CD8-positive, alpha-beta memory T cell (primary cell): ENCODE measurements around the gene TFEB. TPM values are rescaled to one million over a fixed set of nuclear protein-coding genes. Genes with fewer than 3 reads are reported as not detected.
"Not testable (repeated sequence)": the region's sequence is repeated elsewhere in the genome, so short reads cannot be mapped to it uniquely, and the experiment has no call there.

Source experiments
- CTCF ChIA-PET: fragments of 350-600 bp; sonication (Branson Sonifier 250); formaldehyde crosslinking; loops from one replicate; lab custom pipeline; 2021; ENCODE audit warnings: antibody characterized with exemption; lab: Charles Lee
- POLR2A ChIA-PET: fragments of 350-600 bp; sonication (Branson Sonifier 250); formaldehyde crosslinking; loops from one replicate; lab custom pipeline; 2021; ENCODE audit warnings: antibody characterized with exemption; lab: Charles Lee
- DNase-seq, 5 donors: peaks; one replicate each; pipeline versions ENCODE4 v3.0.0 to v3.0.0-alpha.2; 2020 to 2022; ENCODE audit warnings: mixed read lengths in 1 of 5
- H3K27ac ChIP-seq: one replicate; pipeline ENCODE4 v1.7.0; 2013; ENCODE audit warnings: low read depth, mild to moderate bottlenecking, low read length, moderate library complexity
- H3K27me3 ChIP-seq: 2 replicates; pipeline ENCODE4 v1.7.0; 2013; ENCODE audit warnings: low read length, mild to moderate bottlenecking; ENCODE audit not compliant: insufficient read depth, poor library complexity, severe bottlenecking
- H3K36me3 ChIP-seq: 2 replicates; pipeline ENCODE4 v1.7.0; 2013; ENCODE audit warnings: mild to moderate bottlenecking, low read length, moderate library complexity; ENCODE audit not compliant: insufficient read depth
- H3K4me1 ChIP-seq: 2 replicates; pipeline ENCODE4 v1.7.0; 2013; ENCODE audit warnings: mild to moderate bottlenecking, low read length, moderate library complexity; ENCODE audit not compliant: insufficient read depth
- H3K4me3 ChIP-seq: 2 replicates; pipeline ENCODE4 v1.7.0; 2013; ENCODE audit warnings: mild to moderate bottlenecking, low read length
- H3K9me3 ChIP-seq: 2 replicates; pipeline ENCODE4 v1.7.0; 2013; ENCODE audit warnings: mild to moderate bottlenecking, low read length
- H3K27ac Mint-ChIP-seq, 8 donors: one replicate each; pipeline ENCODE4 v1.8.0; 2020 to 2021; ENCODE audit warnings: mixed read lengths in 8 of 8, mild to moderate bottlenecking in 6 of 8, inconsistent platforms in 3 of 8, moderate library complexity in 3 of 8
- H3K27me3 Mint-ChIP-seq, 2 donors: one replicate each; pipeline ENCODE4 v1.8.0; 2020 to 2021; ENCODE audit warnings: mixed read lengths in 2 of 2, mild to moderate bottlenecking in 1 of 2, moderate library complexity in 1 of 2
- H3K36me3 Mint-ChIP-seq, 3 donors: one replicate each; pipeline ENCODE4 v1.8.0; 2020 to 2021; ENCODE audit warnings: mixed read lengths in 3 of 3, inconsistent platforms in 1 of 3, mild to moderate bottlenecking in 1 of 3
- H3K4me1 Mint-ChIP-seq, 3 donors: one replicate each; pipeline ENCODE4 v1.8.0; 2020 to 2021; ENCODE audit warnings: mixed read lengths in 3 of 3, inconsistent platforms in 1 of 3, mild to moderate bottlenecking in 1 of 3
- H3K4me3 Mint-ChIP-seq, 7 donors: one replicate each; pipeline ENCODE4 v1.8.0; 2020 to 2021; ENCODE audit warnings: mixed read lengths in 7 of 7, mild to moderate bottlenecking in 6 of 7, moderate library complexity in 4 of 7, inconsistent platforms in 2 of 7
- H3K9me3 Mint-ChIP-seq, 5 donors: one replicate each; pipeline ENCODE4 v1.8.0; 2020 to 2022; ENCODE audit warnings: mixed read lengths in 5 of 5, mild to moderate bottlenecking in 3 of 5, moderate library complexity in 2 of 5, inconsistent platforms in 1 of 5
- polyA plus RNA-seq: library from polyadenylated mRNA; unstranded; fragments of 300-500 nt; fragmentation: Illumina TruSeq; gene quantifications from one replicate; pipeline ENCODE4 v1.2.3, GENCODE V29; 2021
- total RNA-seq, 2 experiments: library from RNA; stranded (reverse); gene quantifications; one replicate each; pipeline ENCODE4 v1.2.3, GENCODE V29; 2021

The TFEB gene
- total and polyA plus RNA-seq, 3 experiments from 2014 or later, result 12.0 to 18.8 (median 12.5) TPM

DNA sequence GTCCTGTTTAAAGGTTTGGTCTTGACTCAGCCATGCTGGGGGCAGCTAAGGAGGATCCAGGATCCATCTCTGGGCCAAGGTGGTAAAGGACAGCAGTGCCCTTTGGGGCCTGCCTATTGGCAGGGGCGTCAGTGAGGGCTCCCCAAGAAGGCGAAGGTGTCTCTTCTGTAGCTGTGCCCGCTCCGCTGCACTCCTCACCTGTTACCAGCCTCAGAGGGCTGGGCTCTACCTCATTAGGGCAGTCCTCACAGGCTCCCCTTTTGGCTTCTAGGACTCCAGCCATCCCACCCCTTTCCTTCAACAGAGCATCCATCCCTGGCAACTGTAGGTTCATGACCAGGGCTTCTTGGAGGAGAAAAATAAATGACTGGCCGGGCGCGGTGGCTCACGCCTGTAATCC, 34.0 kb upstream of the TFEB start:
- Histone ChIP-seq H3K9me3 (no peaks in the 10 kb centered on the region), H3K27me3 (no peaks in the 10 kb centered on the region), H3K4me1 (peaks cover 4% of the 10 kb centered on the region), H3K27ac (no peak overlapping the region), H3K36me3 (peaks cover 16% of the 10 kb centered on the region), H3K4me3 (no peak overlapping the region)
- H3K9me3 Mint-ChIP-seq, result no peaks in the 10 kb centered on the region
- H3K4me3 Mint-ChIP-seq, result no peak overlapping the region
- POLR2A ChIA-PET, result interaction anchor here (0.5 kb wide), 1 partner anchor 19 kb away, joined by 3 read pairs; no protein-coding TSS in a partner anchor
- CTCF ChIA-PET, result interaction anchor here (1.1 kb wide), 1 partner anchor 12 kb away, joined by 3 read pairs; no protein-coding TSS in a partner anchor
- H3K27me3 Mint-ChIP-seq, result peaks cover 0 to 2% of the 10 kb centered on the region in 2 donors
- no peak for DNase-seq
- peak overlapping the region in 1 of 8 donors; percentile 65 for H3K27ac Mint-ChIP-seq
- peaks cover 7 to 37% (median 8%) of the 10 kb centered on the region in 3 donors for H3K36me3 Mint-ChIP-seq
- peaks cover 0 to 5% (median 0%) of the 10 kb centered on the region in 3 donors for H3K4me1 Mint-ChIP-seq

- H3K27me3 Mint-ChIP-seq, result peaks cover 0 to 2% of the 10 kb centered on the region in 2 donors
- H3K4me3 Mint-ChIP-seq, result no peak overlapping the region
- peaks cover 13% of the 10 kb centered on the region for H3K36me3 ChIP-seq
- no peaks in the 10 kb centered on the region for H3K9me3 ChIP-seq
- no peaks in the 10 kb centered on the region for H3K27me3 ChIP-seq
- H3K27ac ChIP-seq, result peak overlapping the region; percentile 24
- H3K36me3 Mint-ChIP-seq, result peaks cover 5 to 33% (median 7%) of the 10 kb centered on the region in 3 donors
- H3K4me1 Mint-ChIP-seq, result peaks cover 0 to 5% (median 0%) of the 10 kb centered on the region in 3 donors
- POLR2A ChIA-PET, result interaction anchor here (0.5 kb wide), 1 partner anchor 20 kb away, joined by 3 read pairs; no protein-coding TSS in a partner anchor
- H3K4me3 ChIP-seq, result no peak overlapping the region
- CTCF ChIA-PET, result interaction anchor here (1.1 to 1.3 kb wide), 2 partner anchors 13 to 19 kb away, joined by 3 read pairs; partner anchors contain the start of gene TOMM6
- no peaks in the 10 kb centered on the region for H3K9me3 Mint-ChIP-seq
- peaks cover 4% of the 10 kb centered on the region for H3K4me1 ChIP-seq
- no peak for DNase-seq
- H3K27ac Mint-ChIP-seq, result peak overlapping the region in 1 of 8 donors; percentile 25
These were observed 33.3 kb upstream of the TFEB start for GRCh38 chr6:41768545-41769308.

- ChIA-PET POLR2A (no interaction called here), CTCF (interaction anchor here (1.3 to 1.8 kb wide), 2 partner anchors 9 to 20 kb away, joined by 3 to 4 read pairs; partner anchors contain the start of gene TOMM6)
- Mint-ChIP-seq H3K4me1 (peaks cover 0 to 5% (median 0%) of the 10 kb centered on the region in 3 donors), H3K4me3 (no peak overlapping the region), H3K27me3 (peaks cover 2 to 4% of the 10 kb centered on the region in 2 donors), H3K36me3 (peaks cover 4 to 23% (median 5%) of the 10 kb centered on the region in 3 donors), H3K27ac (no peak overlapping the region), H3K9me3 (no peaks in the 10 kb centered on the region)
- no peak for DNase-seq
- Histone ChIP-seq H3K27me3 (no peaks in the 10 kb centered on the region), H3K36me3 (peaks cover 7% of the 10 kb centered on the region), H3K27ac (peak overlapping the region; percentile 16), H3K4me1 (peaks cover 4% of the 10 kb centered on the region), H3K9me3 (no peaks in the 10 kb centered on the region), H3K4me3 (no peak overlapping the region)
These were observed 31.9 kb upstream of the TFEB start for GRCh38 chr6:41767112-41767833.

- H3K27me3 Mint-ChIP-seq, H3K9me3 ChIP-seq, H3K4me1 ChIP-seq, H3K4me3 Mint-ChIP-seq, POLR2A ChIA-PET, H3K4me1 Mint-ChIP-seq, H3K4me3 ChIP-seq, H3K36me3 ChIP-seq, H3K9me3 Mint-ChIP-seq, H3K27me3 ChIP-seq, DNase-seq: not testable (repeated sequence)
- H3K27ac Mint-ChIP-seq, result peak overlapping the region in 1 of 8 donors; percentile 61
- CTCF ChIA-PET, result interaction anchor here (1.5 to 1.8 kb wide), 2 partner anchors 10 to 83 kb away, joined by 3 to 4 read pairs; no protein-coding TSS in a partner anchor
- peaks cover 0 to 12% (median 0%) of the 10 kb centered on the region in 3 donors for H3K36me3 Mint-ChIP-seq
- H3K27ac ChIP-seq, result peak overlapping the region; percentile 16
These were observed 30.7 kb upstream of the TFEB start for GRCh38 chr6:41766043-41766664.

- Mint-ChIP-seq H3K36me3 (no peaks in the 10 kb centered on the region), H3K27me3 (peaks cover 4% of the 10 kb centered on the region in 2 donors), H3K4me3 (no peak overlapping the region), H3K27ac (peak overlapping the region in 1 of 8 donors; percentile 43), H3K9me3 (no peaks in the 10 kb centered on the region), H3K4me1 (peaks cover 0 to 4% (median 0%) of the 10 kb centered on the region in 3 donors)
- ChIA-PET POLR2A (no interaction called here), CTCF (no interaction called here)
- Histone ChIP-seq H3K27me3 (no peaks in the 10 kb centered on the region), H3K9me3 (no peaks in the 10 kb centered on the region), H3K27ac (no peak overlapping the region), H3K4me3 (no peak overlapping the region), H3K36me3 (no peaks in the 10 kb centered on the region), H3K4me1 (no peaks in the 10 kb centered on the region)
- DNase-seq, result no peak
These were observed 28.1 kb upstream of the TFEB start for GRCh38 chr6:41763470-41763869.

DNA sequence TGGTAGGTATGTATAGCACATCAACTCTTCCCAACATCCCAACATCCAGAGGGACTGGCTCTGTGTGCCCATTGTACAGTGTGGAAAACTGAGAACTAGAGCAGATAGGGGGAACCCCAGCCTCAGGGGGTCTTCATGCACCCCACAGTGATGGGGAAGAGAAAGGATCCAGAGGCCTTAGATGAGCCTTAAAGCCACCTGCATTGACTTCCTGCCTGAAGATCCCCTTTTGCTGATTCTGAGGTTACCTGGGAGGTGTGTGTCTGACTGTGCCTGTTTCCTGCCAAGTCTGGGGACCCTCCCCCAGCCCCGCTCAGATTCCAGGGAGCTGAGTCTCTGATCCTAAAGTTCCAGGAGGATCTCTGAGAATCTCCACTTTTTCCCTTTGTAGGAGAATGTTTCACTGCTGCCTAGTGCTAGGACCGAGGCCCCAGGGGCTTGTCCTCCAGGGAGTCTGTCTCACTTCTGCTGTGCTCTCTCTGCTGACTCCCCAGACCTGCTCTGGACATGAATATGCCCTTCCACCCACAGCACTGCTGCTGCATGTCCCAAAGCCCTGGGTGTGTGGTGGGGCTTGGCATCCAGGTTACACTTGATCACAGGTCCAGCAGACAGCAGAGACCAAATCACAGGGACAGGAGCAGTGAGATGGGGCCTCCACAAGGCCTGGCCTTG, 24.6 kb upstream of the TFEB start:
- no peak overlapping the region for H3K4me3 ChIP-seq
- no peak for DNase-seq
- H3K9me3 ChIP-seq, result no peaks in the 10 kb centered on the region
- Mint-ChIP-seq H3K27ac (no peak overlapping the region), H3K4me3 (no peak overlapping the region), H3K27me3 (peaks cover 2 to 4% of the 10 kb centered on the region in 2 donors), H3K36me3 (no peaks in the 10 kb centered on the region), H3K4me1 (no peaks in the 10 kb centered on the region), H3K9me3 (no peaks in the 10 kb centered on the region)
- no peaks in the 10 kb centered on the region for H3K36me3 ChIP-seq
- POLR2A ChIA-PET, result no interaction called here
- H3K4me1 ChIP-seq, result no peaks in the 10 kb centered on the region
- no peaks in the 10 kb centered on the region for H3K27me3 ChIP-seq
- no peak overlapping the region for H3K27ac ChIP-seq
- CTCF ChIA-PET, result no interaction called here

- CTCF ChIA-PET, result no interaction called here
- POLR2A ChIA-PET, result no interaction called here
- Histone ChIP-seq H3K9me3 (no peaks in the 10 kb centered on the region), H3K27me3 (no peaks in the 10 kb centered on the region), H3K27ac (no peak overlapping the region), H3K4me1 (no peaks in the 10 kb centered on the region), H3K36me3 (no peaks in the 10 kb centered on the region), H3K4me3 (no peak overlapping the region)
- peaks cover 2 to 4% of the 10 kb centered on the region in 2 donors for H3K27me3 Mint-ChIP-seq
- H3K27ac Mint-ChIP-seq, result no peak overlapping the region
- no peaks in the 10 kb centered on the region for H3K9me3 Mint-ChIP-seq
- no peaks in the 10 kb centered on the region for H3K36me3 Mint-ChIP-seq
- H3K4me1 Mint-ChIP-seq, result no peaks in the 10 kb centered on the region
- no peak overlapping the region for H3K4me3 Mint-ChIP-seq
- no peak for DNase-seq
These were observed 23.9 kb upstream of the TFEB start for GRCh38 chr6:41759106-41759904.
